ENCODE results near the gene CDC14C. TPM values are rescaled to one million over a fixed set of nuclear protein-coding genes. Genes with fewer than 3 reads are reported as not detected.

The CDC14C gene
- total RNA-seq, 1 experiment from 2014 or later = not detected

GRCh38 chr7:48976253-48976652, 51.9 kb downstream of the CDC14C start:
- DNase-seq (ENCODE audit: low spot score) = no peak

GRCh38 chr7:48976850-48977249, 52.5 kb downstream of the CDC14C start:
- no peak for DNase-seq (ENCODE audit: low spot score)

Data from HT-29 (cell line).